GM10248 (cell line): ENCODE results near the gene PAFAH1B1.
"Not testable (repeated sequence)": the region's sequence is repeated elsewhere in the genome, so short reads cannot be mapped to it uniquely, and the experiment has no call there.

ENCODE experiments used
- CTCF ChIA-PET: fragments of 300-600 bp; sonication (Branson Sonifier 250); formaldehyde crosslinking; extraction: SDS; loops from one replicate; lab custom pipeline; 2021; ENCODE audit warnings: antibody characterized with exemption; lab: Yijun Ruan, JAX
- POLR2A ChIA-PET: fragments of 350-650 bp; sonication (Branson Sonifier 250); formaldehyde crosslinking; extraction: SDS; loops from one replicate; lab custom pipeline; 2020; ENCODE audit warnings: antibody characterized with exemption; lab: Yijun Ruan, JAX
- DNase-seq: peaks from one replicate; pipeline ENCODE4 v3.0.0; 2012; ENCODE audit errors: extremely low spot score
- TF ChIP-seq, protein P1 (sequence below): IDR thresholded peaks from 2 replicates; pipeline ENCODE4 v1.5.1; 2012; ENCODE audit warnings: mild to moderate bottlenecking, low read depth; ENCODE audit errors: extremely low read depth, missing control alignments, control extremely low read depth

Gene PAFAH1B1

GRCh38 chr17:2672026-2672425 lies 78.6 kb downstream of the PAFAH1B1 start:
- POLR2A ChIA-PET: no interaction called here
- CTCF ChIA-PET: interaction anchor here (1.2 kb wide), 1 partner anchor 79 kb away, joined by 3 read pairs; the partner anchor contains the start of gene PAFAH1B1
- TF ChIP-seq, protein P1, sequence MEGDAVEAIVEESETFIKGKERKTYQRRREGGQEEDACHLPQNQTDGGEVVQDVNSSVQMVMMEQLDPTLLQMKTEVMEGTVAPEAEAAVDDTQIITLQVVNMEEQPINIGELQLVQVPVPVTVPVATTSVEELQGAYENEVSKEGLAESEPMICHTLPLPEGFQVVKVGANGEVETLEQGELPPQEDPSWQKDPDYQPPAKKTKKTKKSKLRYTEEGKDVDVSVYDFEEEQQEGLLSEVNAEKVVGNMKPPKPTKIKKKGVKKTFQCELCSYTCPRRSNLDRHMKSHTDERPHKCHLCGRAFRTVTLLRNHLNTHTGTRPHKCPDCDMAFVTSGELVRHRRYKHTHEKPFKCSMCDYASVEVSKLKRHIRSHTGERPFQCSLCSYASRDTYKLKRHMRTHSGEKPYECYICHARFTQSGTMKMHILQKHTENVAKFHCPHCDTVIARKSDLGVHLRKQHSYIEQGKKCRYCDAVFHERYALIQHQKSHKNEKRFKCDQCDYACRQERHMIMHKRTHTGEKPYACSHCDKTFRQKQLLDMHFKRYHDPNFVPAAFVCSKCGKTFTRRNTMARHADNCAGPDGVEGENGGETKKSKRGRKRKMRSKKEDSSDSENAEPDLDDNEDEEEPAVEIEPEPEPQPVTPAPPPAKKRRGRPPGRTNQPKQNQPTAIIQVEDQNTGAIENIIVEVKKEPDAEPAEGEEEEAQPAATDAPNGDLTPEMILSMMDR: no peak

DNA sequence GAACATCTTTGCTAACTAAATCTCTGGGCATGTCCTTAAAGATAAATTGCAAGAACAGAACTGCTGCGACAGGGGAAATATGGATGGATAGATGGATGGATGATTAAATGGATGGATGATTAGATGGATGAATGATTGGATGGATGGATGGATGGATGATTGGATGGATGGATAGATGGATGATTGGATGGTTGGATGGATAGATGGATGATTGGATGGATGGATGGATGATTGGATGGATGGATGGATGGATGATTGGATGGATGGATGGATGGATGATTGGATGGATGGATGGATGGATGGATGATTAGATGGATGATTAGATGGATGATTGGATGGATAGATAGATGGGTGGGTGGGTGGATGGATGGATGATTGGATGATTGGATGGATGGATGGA lies 85.8 kb downstream of the PAFAH1B1 start:
- CTCF ChIA-PET, DNase-seq, POLR2A ChIA-PET: not testable (repeated sequence)

More at GRCh38 chr17:2672026-2672425, 78.6 kb downstream of the PAFAH1B1 start:
- no peak for DNase-seq

GRCh38 chr17:2680961-2681360 lies 87.5 kb downstream of the PAFAH1B1 start:
- ChIA-PET CTCF (interaction anchor here (1.5 kb wide), 1 partner anchor 27 kb away, joined by 3 read pairs; no protein-coding TSS in a partner anchor), POLR2A (no interaction called here)
- no peak for DNase-seq
- TF ChIP-seq, protein P1: no peak

- TF ChIP-seq, protein P1: no peak
- CTCF ChIA-PET: interaction anchor here (1.5 kb wide), 1 partner anchor 26 kb away, joined by 3 read pairs; no protein-coding TSS in a partner anchor
- no peak for DNase-seq
- POLR2A ChIA-PET: no interaction called here
Measured at GRCh38 chr17:2681650-2682049, 88.2 kb downstream of the PAFAH1B1 start.

DNA sequence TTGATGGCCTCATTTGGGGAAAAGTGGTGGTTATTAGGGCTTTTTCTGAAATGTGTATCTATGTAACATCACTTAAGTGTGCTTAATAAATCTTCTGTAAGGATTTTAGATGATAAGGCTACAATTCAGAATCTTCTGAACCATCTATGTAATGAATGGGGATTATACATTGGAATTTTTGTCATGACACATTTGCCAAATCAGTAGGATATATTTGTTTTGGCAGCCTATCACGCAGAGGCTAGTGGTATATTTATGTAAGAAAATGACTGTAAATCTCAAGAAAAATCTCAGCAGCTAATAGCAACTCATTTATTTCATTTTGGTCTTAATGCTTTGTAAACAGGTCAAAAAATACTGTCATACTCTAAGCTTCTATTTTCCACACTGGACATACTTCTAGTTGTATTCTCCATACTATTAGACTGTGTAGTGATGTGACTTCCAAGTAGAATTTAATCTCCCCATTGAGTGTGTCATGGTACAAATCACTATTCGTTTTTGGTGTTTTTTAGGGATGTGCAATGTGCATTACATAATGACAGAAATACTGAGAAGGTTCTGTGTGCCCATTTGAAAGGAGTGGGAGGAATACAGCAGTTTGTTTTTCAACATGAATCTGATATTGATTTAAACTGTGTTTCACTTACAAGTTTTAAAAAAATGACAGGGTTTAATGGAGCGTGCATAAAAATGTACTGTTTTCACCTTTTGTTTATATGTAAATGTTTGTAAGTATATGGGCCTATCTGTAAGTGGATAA lies 88.9 kb downstream of the PAFAH1B1 start:
- ChIA-PET POLR2A (no interaction called here), CTCF (interaction anchor here (1.5 kb wide), 1 partner anchor 25 kb away, joined by 3 read pairs; no protein-coding TSS in a partner anchor)
- DNase-seq: no peak
- TF ChIP-seq, protein P1: no peak

DNA sequence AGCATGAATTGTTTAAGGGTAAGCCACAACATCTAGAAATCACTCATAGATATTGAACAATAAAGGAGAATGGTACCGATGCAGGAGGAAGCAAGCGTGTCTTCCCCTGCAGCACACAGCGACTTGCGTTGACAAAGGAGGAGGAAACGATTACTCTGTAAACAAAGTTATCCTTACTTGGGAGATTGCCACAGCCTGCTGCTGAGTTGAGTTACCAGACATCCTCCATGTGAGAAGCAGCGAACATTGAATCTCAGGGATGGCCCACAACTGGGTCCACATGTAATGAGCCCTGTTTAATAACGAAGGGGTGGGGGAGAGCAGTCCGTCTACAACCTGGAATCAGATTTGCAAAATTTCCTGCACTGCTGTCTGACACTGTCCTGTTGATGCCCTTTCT lies 90.5 kb downstream of the PAFAH1B1 start:
- TF ChIP-seq, protein P1: no peak
- POLR2A ChIA-PET: no interaction called here
- CTCF ChIA-PET: interaction anchor here (1.5 to 2.3 kb wide), 2 partner anchors 9 to 17 kb away, joined by 4 to 14 read pairs; no protein-coding TSS in a partner anchor
- DNase-seq: no peak

DNA sequence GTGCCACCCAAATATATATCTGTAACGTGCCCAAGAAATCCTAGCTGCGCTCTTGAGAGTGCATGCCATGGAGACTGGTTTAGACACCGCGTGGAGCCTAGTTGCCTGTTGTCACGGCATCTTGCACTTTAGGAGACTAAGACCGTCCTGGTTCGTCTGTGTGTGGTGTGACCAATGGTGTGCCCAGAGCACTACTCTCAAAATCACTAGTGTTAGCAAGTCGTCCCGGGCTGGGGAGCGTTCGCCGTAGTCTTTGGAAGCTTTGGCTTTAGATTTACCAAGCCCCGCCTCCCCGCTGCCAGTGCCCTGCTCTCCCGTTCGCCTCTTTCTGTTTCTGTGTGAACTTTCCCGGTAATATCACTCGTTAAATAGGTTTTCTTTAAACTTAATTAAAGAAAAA lies 91.1 kb downstream of the PAFAH1B1 start:
- TF ChIP-seq, protein P1: no peak
- DNase-seq: no peak
- CTCF ChIA-PET: interaction anchor here (1.5 to 2.3 kb wide), 2 partner anchors 10 to 16 kb away, joined by 4 to 14 read pairs; no protein-coding TSS in a partner anchor
- POLR2A ChIA-PET: no interaction called here
